K562 (cell line): ENCODE data around the gene CLASP1. TPM values are rescaled to one million over a fixed set of nuclear protein-coding genes. Genes with fewer than 3 reads are reported as not detected.

Source experiments
- ATAC-seq: fragments of 200-7000 bp; cut with Tn5 transposase; 3 replicates; pipeline ENCODE4 v1.9.1; 2020; ENCODE audit warnings: moderate library complexity
- BruUV-seq: library from RNA; stranded (reverse); fragments of 400-500 nt; replicated peaks from 2 replicates; lab custom pipeline; 2021; lab: Mats Ljungman, UMichigan
- CTCF ChIA-PET: fragments of 300-600 bp; formaldehyde crosslinking; extraction: SDS; loops from one replicate; lab custom pipeline; 2021; ENCODE audit warnings: low intra/inter-chr PET ratio; lab: Yijun Ruan, JAX
- POLR2A ChIA-PET: fragments of 300-600, 350-650 bp; sonication (Branson Sonifier 250); formaldehyde crosslinking; extraction: SDS; loops from one replicate; lab custom pipeline; 2021; ENCODE audit warnings: antibody characterized with exemption, inconsistent platforms; lab: Yijun Ruan, JAX
- DNase-seq, 4 experiments: peaks; one replicate each; pipeline versions ENCODE4 v3.0.0 to v3.0.0-alpha.2; 2011 to 2018; ENCODE audit warnings: low spot score in 3 of 4, mixed read lengths in 3 of 4; ENCODE audit errors: extremely low read depth in 1 of 4
- FAIRE-seq: peaks from 2 replicates; lab custom pipeline; 2011; peaks lifted over from hg19 to GRCh38; lab: Jason Lieb, UNC
- H2AFZ ChIP-seq: 2 replicates; pipeline ENCODE4 v1.6.0; 2011; ENCODE audit warnings: low read depth, low read length, control low read depth, inconsistent platforms
- H3K27ac ChIP-seq: fragments of 200-600 bp; 3 replicates; pipeline ENCODE4 v1.8.0; 2011; ENCODE audit warnings: low read depth, mild to moderate bottlenecking, control low read depth, inconsistent platforms, low read length, moderate library complexity, mixed read lengths; ENCODE audit errors: extremely low read depth
- H3K27me3 ChIP-seq, 2 experiments: fragments of 300-600 bp in 1 of 2; 2 replicates in 1 of 2; 3 replicates in 1 of 2; pipeline versions ENCODE4 v1.6.0 to v1.8.0; 2011; ENCODE audit warnings: inconsistent platforms in 2 of 2, low read length in 2 of 2, mild to moderate bottlenecking in 1 of 2, mixed read lengths in 1 of 2, moderate library complexity in 1 of 2; ENCODE audit not compliant: control insufficient read depth in 2 of 2, insufficient read depth in 2 of 2
- H3K36me3 ChIP-seq: fragments of 300-600 bp; 3 replicates; pipeline ENCODE4 v1.8.0; 2011; ENCODE audit warnings: mild to moderate bottlenecking, low read length, inconsistent platforms; ENCODE audit not compliant: control insufficient read depth, insufficient read depth
- H3K4me1 ChIP-seq, 2 experiments: fragments of 200-600 bp in 1 of 2; replicated peaks in 1 of 2; 2 replicates in 1 of 2; 3 replicates in 1 of 2; pipeline versions ENCODE4 v1.5.1 to v1.8.0; 2011; ENCODE audit warnings: inconsistent platforms in 2 of 2, low read length in 2 of 2, mild to moderate bottlenecking in 1 of 2, mixed read lengths in 1 of 2, moderate library complexity in 1 of 2; ENCODE audit not compliant: control insufficient read depth in 2 of 2, insufficient read depth in 2 of 2
- H3K4me2 ChIP-seq: 2 replicates; pipeline ENCODE4 v1.6.1; 2011; ENCODE audit warnings: low read length, control low read depth, inconsistent platforms, mixed read lengths; ENCODE audit not compliant: insufficient read depth
- H3K4me3 ChIP-seq: fragments of 200-600 bp; sonication (generic), shearing (Covaris generic); 2 replicates; pipeline ENCODE4 v1.5.1; 2016; ENCODE audit warnings: control low read depth, inconsistent platforms
- H3K79me2 ChIP-seq: fragments of 200-600 bp; 3 replicates; pipeline ENCODE4 v1.8.0; 2011; ENCODE audit warnings: low read length, inconsistent platforms; ENCODE audit not compliant: control insufficient read depth, insufficient read depth
- H3K9ac ChIP-seq, 2 experiments: 2 replicates each; pipeline versions ENCODE4 v1.6.0 to v1.6.1; 2011; ENCODE audit warnings: low read depth in 2 of 2, low read length in 2 of 2, control low read depth in 1 of 2, inconsistent platforms in 1 of 2, mild to moderate bottlenecking in 1 of 2, mixed read lengths in 1 of 2; ENCODE audit not compliant: insufficient read depth in 1 of 2
- H3K9me1 ChIP-seq: one replicate; pipeline ENCODE4 v1.6.0; 2011; ENCODE audit warnings: inconsistent platforms, mild to moderate bottlenecking, low read length, moderate library complexity; ENCODE audit not compliant: control insufficient read depth, insufficient read depth
- H3K9me3 ChIP-seq: replicated peaks from 2 replicates; pipeline ENCODE4 v1.5.1; 2011; ENCODE audit warnings: low read depth, low read length, inconsistent platforms; ENCODE audit not compliant: control insufficient read depth, insufficient read depth
- H4K20me1 ChIP-seq: replicated peaks from 2 replicates; pipeline ENCODE4 v1.6.1; 2011; ENCODE audit warnings: low read length, inconsistent platforms, mixed read lengths; ENCODE audit not compliant: control insufficient read depth, insufficient read depth
- EHMT2 ChIP-seq: fragments of 450-650 bp; IDR thresholded peaks from 2 replicates; pipeline ENCODE4 v1.6.1; 2018; ENCODE audit warnings: antibody characterized with exemption
- EP300 ChIP-seq: IDR thresholded peaks from 2 replicates; pipeline ENCODE4 v1.6.1; 2012; ENCODE audit warnings: low read length, improper control_type of control experiment
- FOXP1 ChIP-seq: sonication (generic); formaldehyde crosslinking; IDR thresholded peaks from 2 replicates; pipeline ENCODE4 v1.8.0; 2022; ENCODE audit warnings: mild to moderate bottlenecking, missing genetic modification reagents
- KLF1 ChIP-seq: fragments of 450-650 bp; IDR thresholded peaks from 2 replicates; pipeline ENCODE4 v1.6.1; 2016; ENCODE audit warnings: missing genetic modification characterization, missing compliant biosample characterization
- NCOA4 ChIP-seq: fragments of 450-650 bp; IDR thresholded peaks from 2 replicates; pipeline ENCODE4 v1.6.1; 2018; ENCODE audit warnings: mild to moderate bottlenecking; ENCODE audit not compliant: partially characterized antibody
- PCBP2 ChIP-seq: fragments of 200-400 bp; formaldehyde crosslinking; IDR thresholded peaks from 2 replicates; pipeline ENCODE4 v1.6.1; 2018; ENCODE audit warnings: low read length, low read depth, mild to moderate bottlenecking, moderate library complexity; ENCODE audit not compliant: poor library complexity, severe bottlenecking
- POLR2H ChIP-seq: IDR thresholded peaks from 2 replicates; pipeline ENCODE4 v1.6.1; 2016; ENCODE audit warnings: missing genetic modification characterization, low read depth, mild to moderate bottlenecking, control low read depth, missing compliant biosample characterization, moderate library complexity
- SMARCC2 ChIP-seq: fragments of 450-650 bp; IDR thresholded peaks from 2 replicates; pipeline ENCODE4 v1.6.1; 2017; ENCODE audit warnings: antibody characterized with exemption, moderate library complexity, mild to moderate bottlenecking, low read depth
- WGBS: fragments of 100-300 bp; shearing (Covaris generic); methylation state at CpG from one replicate; pipeline ENCODE4 v1.1.6; 2016; ENCODE audit warnings: low coverage, mixed read lengths; ENCODE audit not compliant: insufficient coverage; ENCODE audit errors: missing lambda C conversion rate; 5-methylcytosine and 5-hydroxymethylcytosine counted together
- in situ Hi-C: fragments of 300-500 bp; cut with MboI; formaldehyde crosslinking; loops from 4 replicates; pipeline ENCODE4 v1.15.0; 2018; ENCODE audit warnings: inconsistent platforms, mixed read lengths
- intact Hi-C: fragments of 100-400 bp; cut with micrococcal nuclease; formaldehyde crosslinking; loops from 2 replicates; pipeline ENCODE4 v1.14.2; 2022
- polyA plus RNA-seq, 8 experiments: library from polyadenylated mRNA; depleted of rRNA in 4 of 8; stranded (reverse) in 5 of 8; unstranded in 3 of 8; fragments of >200 nt; fragmentation: Nextera tagmentation in 2 of 8; fragmentation: Illumina TruSeq in 1 of 8; extraction: Ambion mirVana in 2 of 8; extraction: Trizol in 1 of 8; gene quantifications; 2 replicates each; pipeline versions ENCODE4 v1.2.1 to v1.2.3, GENCODE V29; 2011 to 2014; ENCODE audit warnings: inconsistent platforms in 1 of 8, missing spikeins in 1 of 8
- total RNA-seq, 7 experiments: library from RNA; depleted of rRNA in 6 of 7; stranded (reverse); fragments of >200 nt in 6 of 7; fragmentation: Illumina TruSeq in 2 of 7; extraction: Trizol in 2 of 7; gene quantifications; 2 replicates each; pipeline versions ENCODE4 v1.2.1 to v1.2.3, GENCODE V29; 2011 to 2021; ENCODE audit warnings: low replicate concordance in 1 of 7

Gene CLASP1
- total and polyA plus RNA-seq, 9 of the 15 experiments (the other 6 are each of a cell fraction or from before 2014, with no cell fraction given): 1.7 to 40.3 (median 20.7) TPM

- no peak for TF ChIP-seq POLR2H (tag)
- TF ChIP-seq SMARCC2: no peak
Measured at GRCh38 chr2:121346859-121347258, 302.4 kb downstream of the CLASP1 start (continued).

DNA sequence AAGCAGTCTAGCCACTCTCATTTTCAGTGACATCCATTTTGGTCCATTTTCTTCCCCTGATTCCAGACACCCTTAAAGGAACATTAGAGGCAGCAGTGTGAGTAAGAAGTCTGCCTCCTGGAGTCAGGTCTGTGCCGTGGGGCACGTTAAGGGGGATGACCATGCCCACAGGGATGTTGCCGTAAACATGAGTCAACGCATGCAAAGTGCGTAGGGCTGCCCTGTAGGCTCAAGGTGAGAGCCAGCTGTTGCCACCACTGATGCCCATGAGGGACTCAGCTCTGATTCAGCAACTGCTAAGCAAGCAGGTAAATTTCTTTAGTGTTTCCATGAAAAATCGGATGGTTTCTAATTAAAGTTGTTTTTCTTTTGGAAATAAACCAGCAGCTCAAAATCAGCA, 302.9 kb downstream of the CLASP1 start:
- no peak for ATAC-seq
- POLR2A ChIA-PET: interaction anchor here (0.6 to 1.9 kb wide), 3 partner anchors 9 to 93 kb away, joined by 3 to 6 read pairs (median 3); no protein-coding TSS in a partner anchor
- Histone ChIP-seq H3K79me2 (no peaks in the 10 kb centered on the region), H3K9me1 (no peaks in the 10 kb centered on the region), H4K20me1 (no peaks in the 10 kb centered on the region), H3K36me3 (peaks cover 60% of the 10 kb centered on the region; the same call in 2 of the 3 replicates), H3K27ac (no peak overlapping the region), H3K4me3 (no peak overlapping the region), H3K4me1 (no peaks in the 10 kb centered on the region), H3K4me2 (no peak overlapping the region), H3K9ac (no peak overlapping the region), H3K9me3 (no peaks in the 10 kb centered on the region), H3K27me3 (no peaks in the 10 kb centered on the region), H2AFZ (no peak overlapping the region)
- CTCF ChIA-PET: no interaction called here
- no peak for DNase-seq
- WGBS: 75% methylated on average over 6 of the region's 6 CpGs
- intact Hi-C loops (no loop called here), in situ Hi-C loops (loop anchor here (25.0 kb wide), 1 partner anchor 659 kb away; no protein-coding TSS in a partner anchor)
- BruUV-seq: no TSS peak
- no peak for TF ChIP-seq FOXP1 (CRISPR knock-in tag)
- TF ChIP-seq EP300: no peak
- TF ChIP-seq PCBP2: no peak
- TF ChIP-seq KLF1 (tag): no peak
- TF ChIP-seq EHMT2: no peak
- TF ChIP-seq NCOA4: no peak
- no peak for FAIRE-seq
